GM21381 (cell line): ENCODE results near the gene TBCK.
"Not testable (repeated sequence)": the region's sequence is repeated elsewhere in the genome, so short reads cannot be mapped to it uniquely, and the experiment has no call there.

ENCODE experiments used
- ATAC-seq: cut with Tn5 transposase; IDR thresholded peaks from one replicate; pipeline ENCODE4 v1.9.1; 2021; ENCODE audit warnings: mild to moderate bottlenecking, moderate library complexity; ENCODE audit not compliant: unreplicated experiment

Gene TBCK

DNA sequence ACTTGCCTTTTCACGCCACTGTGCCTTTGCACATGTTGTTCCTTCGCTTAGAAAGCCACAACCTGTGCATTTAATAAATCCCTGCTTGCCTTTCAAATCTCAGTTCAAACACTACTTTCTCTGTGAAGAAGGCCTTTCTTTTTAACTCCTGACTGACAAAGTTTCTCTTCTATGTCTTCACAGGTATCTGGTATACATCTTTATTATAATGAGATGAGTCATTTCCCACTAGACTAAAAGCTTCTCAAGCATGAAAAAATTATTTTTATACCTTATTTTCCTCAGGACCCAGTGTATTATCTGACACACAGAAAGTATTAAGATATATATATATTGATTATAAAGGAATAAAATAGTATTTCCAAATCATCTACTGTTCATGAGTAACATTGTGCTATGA lies 189.9 kb downstream of the TBCK start:
- no peak for ATAC-seq

DNA sequence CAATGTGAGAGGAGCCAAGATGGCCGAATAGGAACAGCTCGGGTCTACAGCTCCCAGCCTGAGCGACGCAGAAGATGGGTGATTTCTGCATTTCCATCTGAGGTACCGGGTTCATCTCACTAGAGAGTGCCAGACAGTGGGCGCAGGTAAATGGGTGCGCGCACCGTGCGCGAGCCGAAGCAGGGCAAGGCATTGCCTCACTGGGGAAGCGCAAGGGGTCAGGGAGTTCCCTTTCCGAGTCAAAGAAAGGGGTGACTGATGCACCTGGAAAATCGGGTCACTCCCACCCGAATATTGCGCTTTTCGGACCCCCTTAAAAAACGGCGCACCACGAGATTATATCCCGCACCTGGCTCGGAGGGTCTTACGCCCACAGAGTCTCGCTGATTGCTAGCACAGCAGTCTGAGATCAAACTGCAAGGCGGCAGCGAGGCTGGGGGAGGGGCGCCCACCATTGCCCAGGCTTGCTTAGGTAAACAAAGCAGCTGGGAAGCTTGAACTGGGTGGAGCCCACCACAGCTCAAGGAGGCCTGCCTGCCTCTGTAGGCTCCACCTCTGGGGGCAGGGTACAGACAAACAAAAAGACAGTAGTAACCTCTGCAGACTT lies 196.0 kb downstream of the TBCK start:
- ATAC-seq = not testable (repeated sequence)

DNA sequence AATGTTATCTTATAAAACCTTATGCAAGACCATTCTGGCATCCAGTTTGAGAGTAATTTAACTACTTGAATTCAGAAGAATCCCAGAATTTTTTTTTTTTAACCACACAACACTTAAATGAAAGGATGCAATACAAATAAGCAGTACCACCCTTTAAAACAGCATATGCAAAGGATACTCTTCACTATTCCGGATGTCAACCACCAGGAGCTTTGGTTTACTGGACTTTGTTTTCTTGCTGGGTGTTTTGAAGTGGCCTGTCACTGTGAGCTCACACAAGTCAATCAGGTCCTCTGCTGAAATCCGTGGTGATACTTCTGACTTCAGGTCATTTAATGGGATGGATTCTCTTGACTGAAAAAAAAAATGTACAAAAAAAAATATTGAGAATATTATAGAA lies 200.0 kb downstream of the TBCK start:
- no peak for ATAC-seq

DNA sequence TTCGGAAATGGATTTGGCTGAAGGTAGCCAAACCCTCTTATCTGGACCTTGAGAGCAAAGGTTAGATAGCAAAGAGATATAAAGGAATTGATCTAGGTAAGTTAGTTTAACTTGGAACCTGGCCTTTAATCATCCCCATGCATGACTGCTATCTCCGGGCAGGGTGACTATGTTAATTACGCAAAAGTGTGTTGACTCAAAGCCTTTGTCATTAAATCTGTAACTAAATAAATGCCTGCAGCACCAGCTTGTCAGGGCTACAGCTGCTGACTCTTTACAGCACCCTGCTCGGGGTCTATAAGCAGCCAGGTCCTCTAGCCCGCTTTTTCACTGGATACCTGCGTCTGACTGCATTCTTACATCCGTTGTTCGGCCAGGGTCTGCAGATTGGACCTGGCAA lies 201.7 kb downstream of the TBCK start:
- ATAC-seq = no peak

DNA sequence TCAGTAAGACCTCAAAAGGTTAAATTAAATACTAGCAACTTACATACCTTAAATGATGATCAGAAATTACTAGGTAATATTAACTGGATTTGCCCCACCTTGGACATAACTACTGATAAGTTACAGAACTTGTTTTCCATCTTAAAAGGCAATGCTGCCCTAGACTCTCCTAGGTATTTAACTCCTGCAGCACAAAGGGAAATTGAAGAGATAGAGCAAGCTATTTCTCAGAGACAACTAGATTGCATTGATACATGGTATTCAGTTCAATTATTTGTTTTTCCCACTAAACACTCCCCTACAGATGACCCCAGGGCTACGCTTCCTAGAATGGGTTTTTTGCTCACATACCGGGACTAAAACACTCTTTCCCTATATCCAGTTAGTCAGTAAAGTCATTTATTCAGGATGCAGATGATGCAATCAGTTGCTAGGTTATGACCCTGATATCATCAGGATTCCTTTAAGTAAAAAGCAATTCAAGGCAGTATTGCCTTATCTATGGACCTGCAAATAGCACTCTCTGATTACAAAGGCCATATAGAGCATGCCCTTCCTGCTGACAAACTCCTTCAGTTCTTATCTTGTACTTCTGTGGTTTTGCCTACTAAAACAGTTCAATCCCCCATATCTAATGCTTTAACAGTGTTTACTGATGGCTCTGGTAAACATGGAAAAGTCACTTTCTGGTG lies 204.1 kb downstream of the TBCK start:
- ATAC-seq = not testable (repeated sequence)

DNA sequence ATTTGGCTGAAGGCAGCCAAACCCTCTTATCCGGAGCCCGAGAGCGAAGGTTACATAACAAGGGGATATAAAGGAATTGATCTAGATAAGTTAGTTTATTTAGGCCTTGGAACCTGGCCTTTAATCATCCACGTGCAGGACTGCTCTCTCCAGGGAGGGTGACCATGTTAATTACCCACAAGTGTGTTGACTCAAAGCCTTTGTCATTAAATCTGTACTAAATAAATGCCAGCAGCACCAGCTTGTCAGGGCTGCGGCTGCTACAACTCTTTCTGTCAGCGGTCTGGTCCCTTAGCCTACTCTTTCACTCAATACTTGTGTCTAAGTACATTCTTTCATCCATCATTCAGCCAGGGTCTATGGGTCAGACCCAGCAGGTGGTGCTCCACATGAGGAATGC lies 206.1 kb downstream of the TBCK start:
- ATAC-seq = no peak

DNA sequence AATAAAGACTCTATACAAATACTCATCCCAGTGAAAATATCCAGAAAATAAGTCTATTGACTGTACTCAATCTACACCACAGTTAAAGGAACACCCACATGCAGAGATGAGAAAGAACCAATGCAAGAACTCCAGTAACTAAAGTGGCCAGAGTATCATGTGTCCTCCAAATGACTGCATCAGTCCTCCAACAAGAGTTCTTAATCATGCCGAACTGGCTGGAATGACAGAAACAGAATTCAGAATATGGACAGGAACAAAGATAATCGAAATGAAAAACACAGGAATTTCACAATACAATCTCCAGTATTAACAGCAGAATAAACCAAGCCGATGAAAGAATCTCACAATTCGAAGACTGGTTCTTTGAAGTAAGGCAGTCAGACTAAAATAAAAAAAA lies 210.3 kb downstream of the TBCK start:
- ATAC-seq = no peak

DNA sequence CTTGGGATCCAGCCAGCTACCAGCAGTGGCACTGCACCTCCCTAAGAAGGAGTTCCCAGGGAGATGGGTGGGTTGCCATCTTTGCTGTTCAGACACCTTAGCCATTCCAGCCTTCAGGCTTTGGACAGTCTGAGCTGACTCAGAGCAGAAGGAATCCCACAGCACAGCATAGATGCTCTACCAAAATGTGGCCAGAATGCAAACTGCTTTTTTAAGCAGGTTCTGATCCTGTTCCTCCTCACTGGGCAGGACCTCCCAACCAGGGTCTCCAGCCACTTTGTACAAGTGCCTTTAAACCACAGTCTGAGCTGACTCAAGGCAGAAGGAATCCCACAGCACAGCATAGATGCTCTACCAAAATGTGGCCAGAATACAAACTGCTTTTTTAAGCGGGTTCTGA lies 211.7 kb downstream of the TBCK start:
- no peak for ATAC-seq

DNA sequence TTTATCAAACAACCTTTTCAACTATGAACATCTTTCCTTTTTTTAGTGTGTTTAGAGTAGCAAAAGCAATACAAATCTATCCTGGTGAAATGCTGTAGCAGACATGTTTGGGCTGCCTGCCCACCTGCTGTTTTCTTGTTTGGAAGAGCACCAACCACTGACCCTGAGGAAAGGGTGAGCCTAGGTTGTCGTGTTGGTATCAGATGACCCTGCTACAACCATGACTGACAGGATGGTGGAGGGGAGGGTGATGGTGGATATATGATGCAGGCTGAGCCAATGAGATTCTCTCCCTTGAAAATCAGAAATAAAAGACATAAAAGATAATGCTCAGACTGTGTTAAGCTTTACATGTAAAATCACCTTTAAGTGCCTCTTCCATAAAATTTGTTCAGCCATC lies 219.6 kb downstream of the TBCK start:
- no peak for ATAC-seq

DNA sequence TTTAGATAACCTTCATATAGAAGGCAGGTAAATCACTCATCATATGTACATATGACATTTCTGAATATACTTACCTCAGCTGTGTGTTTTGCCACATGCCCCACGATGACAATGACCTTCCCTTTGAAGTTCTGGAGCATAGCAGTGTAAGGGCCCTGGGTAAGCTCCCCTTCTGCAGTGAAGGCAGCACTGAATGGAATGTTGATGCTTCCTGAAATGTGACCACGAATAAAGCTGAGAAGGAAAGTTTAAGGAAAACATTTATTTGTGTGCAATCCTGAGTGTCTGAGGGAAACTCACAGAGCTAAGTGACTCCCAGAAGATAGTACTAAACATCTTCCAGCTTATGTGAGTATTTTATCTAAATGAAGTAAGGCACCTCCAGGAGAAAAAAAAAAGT lies 220.6 kb downstream of the TBCK start:
- no peak for ATAC-seq

DNA sequence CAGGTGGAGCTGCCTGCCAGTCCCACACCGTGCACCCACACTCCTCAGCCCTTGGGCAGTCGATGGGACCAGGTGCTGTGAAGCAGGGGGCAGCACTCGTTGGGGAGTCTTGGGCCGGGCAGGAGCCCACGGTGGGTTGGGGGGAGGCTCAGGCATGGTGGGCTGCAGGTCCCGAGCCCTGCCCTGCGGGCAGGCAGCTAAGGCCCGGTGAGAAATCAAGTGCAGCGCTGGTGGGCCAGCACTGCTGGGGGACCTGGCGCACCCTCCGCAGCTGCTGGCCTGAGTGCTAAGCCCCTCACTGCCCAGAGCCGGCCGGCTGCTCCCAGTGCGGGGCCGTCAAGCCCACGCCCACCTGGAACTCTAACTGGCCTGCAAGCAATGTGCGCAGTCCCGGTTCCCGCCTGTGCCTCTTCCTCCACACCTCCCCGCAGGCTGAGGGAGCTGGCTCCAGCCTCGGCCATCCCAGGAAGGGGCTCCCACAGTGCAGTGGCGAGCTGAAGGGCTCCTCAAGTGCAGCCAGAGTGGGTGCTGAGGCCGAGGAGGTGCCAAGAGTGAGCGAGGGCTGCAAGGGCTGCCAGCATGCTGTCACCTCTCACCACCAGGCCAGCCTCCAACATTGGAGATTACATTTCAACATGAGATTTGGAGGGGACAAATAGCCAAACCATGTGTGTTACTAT lies 223.5 kb downstream of the TBCK start:
- no peak for ATAC-seq

DNA sequence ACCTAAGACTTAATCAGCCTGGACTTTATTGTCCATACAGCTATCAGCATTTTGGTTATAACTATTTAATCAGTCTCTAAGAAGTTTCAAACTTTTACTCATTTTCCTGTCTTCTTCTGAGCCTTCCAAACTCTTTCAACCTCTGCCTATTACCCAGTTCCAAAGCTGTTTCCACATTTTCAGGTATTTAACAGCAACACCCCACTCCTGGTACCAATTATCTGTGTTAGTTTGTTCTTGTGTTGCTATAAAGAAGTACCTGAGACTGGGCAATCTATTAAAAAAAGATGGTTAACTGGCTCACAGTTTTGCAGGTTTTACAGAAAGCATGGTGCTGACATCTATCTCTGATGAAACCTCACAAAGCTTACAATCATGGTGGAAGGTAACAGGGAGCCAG lies 225.2 kb downstream of the TBCK start:
- ATAC-seq = no peak

DNA sequence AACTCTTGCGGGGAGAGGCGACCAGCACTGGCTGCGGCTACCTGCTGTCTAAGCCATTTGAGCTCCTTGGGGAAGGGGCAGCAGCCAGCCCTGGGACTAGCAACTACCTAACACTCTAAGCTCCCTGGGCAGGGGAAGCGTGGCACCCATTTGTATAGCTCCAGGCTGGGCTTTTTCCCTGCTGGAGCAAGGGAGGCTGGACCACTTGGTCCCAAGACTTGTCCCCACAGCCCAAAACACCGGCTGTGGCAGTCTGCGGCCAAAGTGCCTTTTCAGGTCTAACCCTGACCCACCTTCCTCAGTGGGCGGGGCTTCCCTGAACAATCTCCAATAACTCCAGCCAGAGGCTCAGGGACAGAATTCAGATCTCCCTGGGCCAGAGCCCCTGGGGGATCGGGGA lies 232.9 kb downstream of the TBCK start:
- no peak for ATAC-seq

DNA sequence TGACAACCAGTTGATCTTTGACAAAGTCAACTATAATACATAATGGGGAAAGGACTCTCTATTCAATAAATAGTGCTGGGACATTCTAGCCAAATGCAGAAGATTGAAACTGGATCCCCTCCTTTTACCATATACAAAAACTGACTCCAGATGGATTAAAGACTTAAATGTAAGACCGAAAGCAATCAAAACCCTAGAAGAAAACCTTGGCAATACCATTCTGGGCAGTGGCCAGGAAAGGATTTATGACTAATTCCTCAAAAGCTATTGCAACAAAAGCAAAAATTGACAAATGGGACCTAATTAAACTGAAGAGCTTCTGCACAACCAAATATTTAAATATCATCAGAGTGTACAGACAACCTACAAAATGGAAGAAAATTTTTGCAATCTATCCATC lies 235.6 kb downstream of the TBCK start:
- no peak for ATAC-seq

DNA sequence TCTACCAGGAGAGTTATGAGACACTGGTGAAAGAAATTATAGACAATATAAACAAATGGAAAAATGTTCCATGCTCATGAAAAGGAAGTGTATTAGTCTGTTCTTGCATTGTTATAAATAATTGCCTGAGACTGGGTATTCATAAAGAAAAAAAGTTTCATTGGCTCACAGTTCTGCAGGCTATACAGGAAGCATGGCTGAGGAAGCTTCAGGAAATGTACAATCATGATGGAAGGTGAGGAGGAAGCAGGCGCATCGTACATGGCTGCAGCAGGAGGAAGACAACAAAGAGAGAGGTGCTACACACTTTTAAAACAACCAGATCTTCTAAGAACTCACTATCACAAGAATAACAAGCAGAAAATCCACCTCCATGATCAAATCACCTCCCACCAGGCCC lies 236.4 kb downstream of the TBCK start:
- ATAC-seq = no peak

DNA sequence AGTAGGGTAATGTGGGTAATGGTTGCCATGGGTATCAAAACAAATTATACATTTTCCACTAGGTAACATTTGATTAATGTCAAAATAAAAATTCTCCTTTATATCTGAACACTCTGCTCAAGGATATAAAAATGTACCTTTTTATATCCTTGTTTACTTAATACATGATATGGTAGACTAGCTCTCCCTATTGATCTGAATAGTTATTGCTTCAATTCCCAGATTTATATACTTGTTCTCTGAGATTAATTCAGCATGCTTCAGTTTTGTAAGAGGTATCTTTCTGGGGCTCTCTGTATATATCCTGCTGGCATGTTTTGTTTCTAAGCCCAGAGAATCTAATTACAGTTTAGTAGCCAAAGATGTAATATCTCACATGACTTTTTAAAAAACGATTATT lies 251.0 kb downstream of the TBCK start:
- ATAC-seq = no peak

DNA sequence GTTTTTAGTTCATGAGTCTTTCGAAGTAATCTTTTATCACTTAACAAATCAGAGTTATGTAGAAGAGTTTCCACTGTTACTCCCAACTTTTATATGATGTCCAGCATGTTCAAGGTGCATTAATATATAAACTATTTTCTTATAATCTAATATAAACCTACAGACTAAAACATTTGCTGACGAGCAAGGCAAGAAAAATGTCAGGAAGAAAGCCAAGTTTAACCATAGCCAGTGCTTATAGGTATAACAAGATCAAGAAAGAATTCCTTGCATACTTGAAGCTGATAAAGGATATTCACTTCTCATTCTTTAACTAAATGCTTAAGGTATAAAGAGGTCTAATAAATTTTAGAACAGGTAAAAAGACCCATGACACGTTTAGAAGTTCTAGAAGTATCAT lies 253.0 kb downstream of the TBCK start:
- ATAC-seq = no peak

DNA sequence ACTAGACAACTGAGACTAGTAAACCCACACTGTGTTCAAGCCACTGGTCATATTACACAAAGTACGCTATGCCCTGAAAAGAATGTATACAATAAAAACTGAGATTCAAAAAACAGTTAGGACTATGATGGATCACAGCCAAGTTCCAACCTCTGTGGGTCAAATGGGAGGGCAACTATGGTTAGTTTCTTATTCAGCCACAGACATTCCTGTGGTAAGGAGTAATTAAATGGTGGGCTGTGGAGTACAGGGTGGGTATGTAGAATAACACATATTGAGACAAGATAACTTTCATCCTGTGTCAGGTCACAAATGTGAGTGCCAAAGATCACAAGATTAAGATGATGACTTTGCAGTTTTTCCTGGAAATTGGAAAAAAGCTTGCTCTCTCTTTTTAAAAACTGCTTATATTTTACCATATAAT lies 253.5 kb downstream of the TBCK start:
- ATAC-seq = no peak

DNA sequence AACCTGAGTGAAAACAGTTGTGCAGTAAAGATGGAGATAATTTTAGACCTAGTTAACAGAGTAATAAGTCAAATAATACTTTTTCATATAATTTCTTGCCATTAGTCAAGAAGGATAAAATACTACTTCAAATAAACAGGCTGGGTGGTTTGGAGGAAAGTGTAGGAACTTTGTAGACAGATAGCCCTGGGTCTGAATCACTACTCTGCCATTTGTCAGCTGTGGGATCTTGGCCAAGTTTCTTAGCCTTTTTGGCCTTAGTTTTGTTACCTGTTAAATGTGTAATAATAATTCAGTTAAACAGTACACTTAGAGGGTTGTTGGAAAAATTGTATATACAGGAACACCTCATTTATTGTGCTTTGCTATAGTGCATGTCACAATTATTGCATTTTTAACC lies 257.1 kb downstream of the TBCK start:
- ATAC-seq = no peak

DNA sequence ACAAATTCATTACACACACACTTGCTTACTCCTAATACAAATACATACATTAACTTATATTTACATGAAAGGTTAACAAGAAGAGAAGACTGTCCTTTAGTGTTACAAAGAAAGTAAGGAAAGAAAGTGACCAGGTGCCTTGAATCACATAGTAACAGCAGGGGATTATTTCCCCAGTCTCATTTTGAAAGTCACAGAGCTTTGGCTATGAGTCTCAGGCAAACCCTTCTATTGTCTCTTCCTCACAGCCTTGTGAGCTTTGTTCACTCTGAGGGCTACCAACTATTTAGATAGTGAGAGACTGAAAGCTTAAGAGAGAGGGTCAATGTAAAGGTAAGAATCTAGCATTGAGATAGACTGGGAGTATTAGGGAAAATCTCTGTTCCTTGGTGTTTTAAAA lies 259.1 kb downstream of the TBCK start:
- no peak for ATAC-seq

DNA sequence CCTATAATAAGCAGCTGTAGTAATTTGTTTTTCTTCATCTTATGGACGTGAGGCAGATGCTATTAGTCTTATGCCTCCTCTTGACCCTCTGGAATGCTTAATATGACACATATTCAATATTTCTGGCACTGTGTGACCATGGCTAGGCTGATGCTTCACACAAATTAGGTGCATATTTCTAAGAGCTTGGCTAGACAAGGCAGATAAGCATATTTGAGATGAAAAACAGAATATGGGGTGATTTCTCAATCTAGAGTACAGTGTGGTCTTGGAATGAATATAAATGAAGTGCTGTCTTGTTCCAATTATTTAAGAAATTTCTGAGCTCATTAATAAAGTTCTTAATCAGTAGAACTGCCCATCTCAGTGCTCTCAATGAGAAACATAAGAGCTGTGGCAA lies 264.5 kb downstream of the TBCK start:
- ATAC-seq = no peak

DNA sequence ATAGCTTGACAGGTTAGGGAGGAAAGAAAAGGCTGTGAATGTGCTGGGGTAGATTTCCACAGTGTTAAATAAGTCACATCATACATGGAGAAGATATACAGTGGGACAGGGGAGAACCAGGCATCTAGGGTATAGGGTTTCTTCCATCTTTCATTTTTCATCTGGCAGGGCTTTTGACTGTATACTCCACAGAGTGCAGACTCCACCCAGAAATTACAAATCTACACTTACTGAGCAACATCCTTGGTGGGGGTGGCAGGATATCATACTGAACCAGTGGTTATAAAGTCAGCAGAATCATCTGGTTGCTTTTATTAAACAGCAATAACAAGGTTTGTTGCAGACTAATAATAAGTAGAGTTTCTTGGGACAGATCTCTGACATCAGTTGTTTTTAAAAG lies 266.5 kb downstream of the TBCK start:
- ATAC-seq = no peak
